Left lung (tissue), 10 donors: ENCODE results near the gene PHF2. TPM values are rescaled to one million over a fixed set of nuclear protein-coding genes. Genes with fewer than 3 reads are reported as not detected.

Experiments
- ATAC-seq: fragments of 200-7000 bp; cut with Tn5 transposase; one replicate; pipeline ENCODE4 v1.9.1; 2020; ENCODE audit warnings: moderate library complexity
- DNase-seq, 4 donors: peaks; one replicate each; pipeline ENCODE4 v3.0.0-alpha.2; 2013 to 2020
- H3K27ac ChIP-seq, 2 donors: fragments of 200-600 bp; sonication (generic) in 1 of 2; one replicate each; pipeline versions ENCODE4 v1.5.0 to v1.8.0; 2020 to 2021
- H3K27me3 ChIP-seq, 2 donors: fragments of 200-600 bp; sonication (generic) in 1 of 2; one replicate each; pipeline versions ENCODE4 v1.5.0 to v1.8.0; 2020 to 2021
- H3K36me3 ChIP-seq, 2 donors: fragments of 200-600 bp; sonication (generic) in 1 of 2; one replicate each; pipeline versions ENCODE4 v1.5.0 to v1.8.0; 2020 to 2021
- H3K4me1 ChIP-seq, 2 donors: fragments of 200-600 bp; one replicate each; pipeline ENCODE4 v1.8.0; 2021
- H3K4me3 ChIP-seq, 2 donors: fragments of 200-600 bp; sonication (generic) in 1 of 2; one replicate each; pipeline versions ENCODE4 v1.5.0 to v1.8.0; 2020 to 2021; ENCODE audit warnings: mild to moderate bottlenecking in 1 of 2
- H3K9me3 ChIP-seq, 2 donors: fragments of 200-600 bp; sonication (generic) in 1 of 2; one replicate each; pipeline versions ENCODE4 v1.5.0 to v1.8.0; 2020 to 2021
- CTCF ChIP-seq, 2 donors: fragments of 200-600 bp; sonication (generic) in 1 of 2; IDR thresholded peaks; one replicate each; pipeline versions ENCODE4 v1.5.0 to v1.8.0; 2021; ENCODE audit warnings: antibody characterized with exemption in 2 of 2
- intact Hi-C, 2 donors: fragments of 100-400 bp; cut with DNase I; formaldehyde crosslinking; loops; one replicate each; pipeline versions ENCODE4 v1.11.2 to v1.14.2; 2022
- polyA plus RNA-seq, 6 donors: library from polyadenylated mRNA; unstranded; fragments of 120-200 nt; gene quantifications; one replicate each; pipeline ENCODE4 v1.2.1, GENCODE V29; 2013; ENCODE audit not compliant: insufficient read length in 6 of 6
- total RNA-seq, 2 donors: library from RNA; stranded (reverse); fragmentation: NEBNext Ultra II Directional; extraction: Animal tissue kit (Norgen Biotek cat#: 25700); gene quantifications; one replicate each; pipeline ENCODE4 v1.2.1, GENCODE V29; 2021
- donor health status: DM: no; HTN: yes; CAD: no.
- donor health status: DM: no; HTN: no; CAD: no.

PHF2 gene
- total and polyA plus RNA-seq, 8 donors, result 29.1 to 53.7 (median 42.3) TPM

- peaks cover 0 to 7% of the 10 kb centered on the region in 2 donors for H3K4me1 ChIP-seq
- DNase-seq, result no peak
- H3K27me3 ChIP-seq, result no peaks in the 10 kb centered on the region
- no peaks in the 10 kb centered on the region for H3K9me3 ChIP-seq
- intact Hi-C loops, result no loop called here
- no peak overlapping the region for H3K27ac ChIP-seq
- TF ChIP-seq CTCF (IDR thresholded peaks at IDR 0.05), result no peak
- H3K36me3 ChIP-seq, result no peaks in the 10 kb centered on the region
- no peak for ATAC-seq
- H3K4me3 ChIP-seq, result no peak overlapping the region
These were observed 42.9 kb downstream of the PHF2 start for GRCh38 chr9:93619272-93619775.

- intact Hi-C loops, result no loop called here
- no peak for TF ChIP-seq CTCF (IDR thresholded peaks at IDR 0.05)
- no peak for DNase-seq
These were observed 43.7 kb downstream of the PHF2 start for GRCh38 chr9:93620041-93620506.

GRCh38 chr9:93620881-93621820 is 44.8 kb downstream of the PHF2 start:
- Histone ChIP-seq H3K9me3 (no peaks in the 10 kb centered on the region), H3K27ac (no peak overlapping the region), H3K4me1 (peaks cover 0 to 7% of the 10 kb centered on the region in 2 donors), H3K27me3 (no peaks in the 10 kb centered on the region), H3K4me3 (no peak overlapping the region), H3K36me3 (no peaks in the 10 kb centered on the region)
- intact Hi-C loops, result no loop called here
- DNase-seq (no peak), ATAC-seq (peak; percentile 46)
- no peak for TF ChIP-seq CTCF (IDR thresholded peaks at IDR 0.05)

More at GRCh38 chr9:93620041-93620506, 43.7 kb downstream of the PHF2 start:
- Histone ChIP-seq H3K27me3 (no peaks in the 10 kb centered on the region), H3K4me3 (no peak overlapping the region), H3K36me3 (no peaks in the 10 kb centered on the region), H3K27ac (no peak overlapping the region), H3K9me3 (no peaks in the 10 kb centered on the region), H3K4me1 (peaks cover 0 to 7% of the 10 kb centered on the region in 2 donors)
- no peak for ATAC-seq

GRCh38 chr9:93621922-93622321 is 45.5 kb downstream of the PHF2 start:
- Histone ChIP-seq H3K27me3 (no peaks in the 10 kb centered on the region), H3K27ac (no peak overlapping the region), H3K4me1 (peaks cover 0 to 7% of the 10 kb centered on the region in 2 donors), H3K9me3 (peaks cover 0 to 2% of the 10 kb centered on the region in 2 donors), H3K4me3 (no peak overlapping the region), H3K36me3 (no peaks in the 10 kb centered on the region)
- TF ChIP-seq CTCF (IDR thresholded peaks at IDR 0.05), result no peak
- intact Hi-C loops, result no loop called here
- ATAC-seq (no peak), DNase-seq (no peak)

GRCh38 chr9:93622691-93623090 is 46.3 kb downstream of the PHF2 start:
- Histone ChIP-seq H3K4me3 (no peak overlapping the region), H3K27me3 (no peaks in the 10 kb centered on the region), H3K27ac (no peak overlapping the region), H3K4me1 (peaks cover 0 to 7% of the 10 kb centered on the region in 2 donors), H3K36me3 (no peaks in the 10 kb centered on the region), H3K9me3 (peaks cover 0 to 9% of the 10 kb centered on the region in 2 donors)
- intact Hi-C loops, result no loop called here
- ATAC-seq (no peak), DNase-seq (no peak)
- TF ChIP-seq CTCF (IDR thresholded peaks at IDR 0.05), result no peak
